RPMI8226 (cell line): ENCODE measurements around the gene RPL15.

ENCODE experiments used
- DNase-seq: peaks from one replicate; pipeline ENCODE4 v3.0.0-alpha.2; 2015

The RPL15 gene

DNA sequence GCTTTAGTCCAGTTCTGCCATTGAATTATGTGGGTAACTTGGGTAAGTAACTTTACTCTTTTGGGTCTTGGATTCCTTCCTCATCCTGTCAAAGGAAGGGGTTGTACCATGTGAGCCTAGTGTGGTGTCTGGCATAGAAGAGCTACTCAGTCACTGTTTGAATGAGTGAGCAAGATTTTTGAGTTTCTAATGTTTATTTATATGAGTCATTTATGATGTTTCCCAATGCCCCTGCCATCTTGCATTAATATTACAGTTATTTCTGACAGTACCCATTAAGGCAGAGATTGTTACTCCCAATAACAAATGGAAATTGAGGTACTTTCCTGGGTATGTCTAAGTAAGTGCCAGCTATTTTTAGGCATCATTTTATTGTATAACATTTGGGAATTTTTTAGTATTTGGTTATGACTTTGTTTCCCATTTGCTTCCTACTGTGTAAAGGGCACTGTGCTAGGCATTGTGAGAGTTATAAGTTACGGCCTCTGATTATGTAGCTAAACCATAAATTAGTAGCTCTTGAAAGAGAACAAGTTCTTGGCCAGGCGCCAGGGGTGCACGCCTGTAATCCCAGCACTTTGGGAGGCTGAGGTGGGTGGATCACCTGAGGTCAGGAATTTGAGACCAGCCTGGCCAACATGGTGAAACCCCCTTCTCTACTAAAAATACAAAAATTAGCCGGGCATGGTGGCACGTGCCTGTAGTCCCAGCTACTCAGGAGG, 51.7 kb downstream of the RPL15 start:
- no peak for DNase-seq

DNA sequence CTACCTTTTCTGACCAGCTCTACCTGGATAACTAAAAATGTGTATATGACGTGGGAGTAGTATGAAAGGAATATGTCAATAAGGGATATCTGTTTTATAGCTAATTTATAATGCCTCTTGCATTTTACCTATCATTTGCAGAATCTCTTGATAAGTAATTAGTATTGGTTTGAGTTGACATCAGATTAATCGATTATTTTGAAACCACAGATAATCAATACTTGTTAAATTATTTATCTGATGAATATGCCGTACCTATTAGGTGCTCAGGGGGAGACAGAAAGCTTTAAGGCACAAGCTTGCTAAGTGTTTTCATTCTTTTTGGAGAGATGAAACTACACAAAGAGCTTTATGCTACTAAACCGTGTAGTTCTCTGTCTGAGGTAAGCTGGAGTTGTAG, 52.5 kb downstream of the RPL15 start:
- DNase-seq, result no peak
